ENCODE data around the gene RWDD2A. TPM values are rescaled to one million over a fixed set of nuclear protein-coding genes. Genes with fewer than 3 reads are reported as not detected.

The RWDD2A gene
- total RNA-seq, 4 donors from 2014 or later, result 1.8 to 4.8 (median 3.4) TPM

DNA sequence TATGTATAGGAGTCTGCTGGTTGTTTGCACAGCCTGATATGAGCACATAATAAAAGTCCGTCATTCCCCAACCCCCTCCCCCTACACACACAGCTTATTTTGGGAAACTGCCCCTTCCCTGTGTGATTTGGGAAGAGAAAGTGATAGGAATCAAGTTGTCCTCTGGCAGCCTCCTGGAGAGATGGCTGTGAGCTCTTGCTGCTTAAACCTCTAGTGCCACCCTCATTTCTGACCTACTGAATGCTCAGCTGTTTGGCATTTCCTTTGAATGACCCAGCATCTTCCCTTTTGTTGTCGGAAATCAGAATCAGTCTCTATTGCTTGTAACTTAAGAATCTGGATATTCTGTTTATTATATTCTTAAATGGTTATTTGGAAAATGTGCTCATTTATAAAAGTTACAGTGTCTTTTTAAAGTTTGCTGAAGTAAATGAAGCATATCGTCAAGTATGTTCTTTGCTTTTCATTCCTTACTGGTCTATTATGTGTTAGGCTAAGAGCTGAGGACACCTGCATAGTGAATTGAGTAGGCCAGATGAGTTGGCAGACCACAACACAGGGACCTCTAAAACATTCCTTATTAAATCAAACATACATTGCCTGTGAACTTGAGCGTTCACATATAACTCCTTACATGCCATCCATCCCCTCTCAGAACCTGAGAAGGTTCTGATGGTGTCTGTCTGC is 5.5 kb downstream of the RWDD2A start:
- no peak for ATAC-seq (ENCODE audit: low FRiP score)
- no peak for TF ChIP-seq CTCF (IDR thresholded peaks at IDR 0.05)
- DNase-seq (ENCODE audit: low spot score), result no peak

DNA sequence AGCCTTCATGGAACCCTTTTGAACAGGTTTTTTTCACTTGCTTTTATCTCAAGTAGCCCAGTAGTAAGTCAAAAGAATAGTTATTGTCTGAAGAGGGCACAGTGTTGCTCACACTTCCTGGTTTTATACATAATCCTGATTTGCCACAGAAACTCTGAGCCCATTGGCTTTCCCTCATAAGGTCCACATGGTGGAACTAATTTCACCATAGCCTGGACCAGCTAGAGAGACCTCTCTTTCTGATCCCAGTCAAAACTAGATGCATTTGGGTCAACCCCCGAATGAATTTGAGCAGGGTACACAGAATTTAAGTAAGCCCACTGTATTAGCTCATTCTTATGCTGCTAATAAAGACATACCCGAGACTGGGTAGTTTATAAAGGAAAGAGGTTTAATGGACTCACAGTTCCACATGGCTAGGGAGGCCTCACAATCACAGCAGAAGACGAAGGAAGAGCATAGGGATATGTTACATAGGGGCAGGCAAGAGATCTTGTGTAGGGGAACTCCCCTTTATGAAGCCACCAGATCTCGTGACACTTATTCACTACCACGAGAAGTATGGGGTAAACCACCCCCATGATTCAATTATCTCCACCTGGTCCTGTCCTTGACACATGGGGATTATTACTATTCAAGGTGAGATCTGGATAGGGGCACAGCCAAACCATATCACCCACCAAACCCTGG is 6.2 kb downstream of the RWDD2A start:
- DNase-seq (ENCODE audit: low spot score) (no peak), ATAC-seq (ENCODE audit: low FRiP score) (no peak)
- no peak for TF ChIP-seq CTCF (IDR thresholded peaks at IDR 0.05)

DNA sequence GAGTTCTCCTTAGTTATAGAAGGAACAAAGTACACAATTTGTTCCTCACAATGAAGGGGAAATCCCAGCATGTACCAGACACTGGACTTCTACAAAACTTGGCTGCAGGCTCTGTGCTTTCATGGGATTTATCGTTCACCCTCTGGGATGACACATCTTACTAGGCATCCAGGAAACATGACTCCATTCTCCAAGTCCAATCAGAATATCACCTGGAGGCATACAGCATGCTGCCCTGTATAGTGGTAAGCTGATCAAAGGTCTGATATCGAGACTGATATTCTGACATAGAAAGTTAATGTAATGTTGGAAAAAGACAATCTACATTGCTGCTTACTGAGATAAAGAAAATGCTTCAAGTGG is 6.7 kb downstream of the RWDD2A start:
- no peak for ATAC-seq (ENCODE audit: low FRiP score)
- TF ChIP-seq CTCF (IDR thresholded peaks at IDR 0.05), result no peak

DNA sequence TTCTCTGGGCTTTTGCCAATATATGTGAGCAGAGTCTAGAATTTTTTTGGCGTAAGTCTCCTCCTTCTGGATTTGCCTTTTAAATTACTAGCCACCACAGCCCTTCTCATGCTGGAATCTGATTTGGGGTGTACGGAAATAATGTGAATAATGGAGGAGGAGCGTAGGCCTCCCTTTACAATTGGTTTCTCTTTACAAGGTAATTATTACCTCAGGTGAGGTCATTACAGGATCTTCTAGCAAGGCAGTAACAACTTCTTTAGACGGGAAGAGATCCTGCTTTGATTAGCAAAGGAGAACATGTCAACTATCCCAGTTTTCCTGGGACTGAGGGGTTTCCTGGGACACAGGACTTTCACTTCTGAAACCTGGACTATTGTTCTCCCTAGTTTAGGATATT is 8.9 kb downstream of the RWDD2A start:
- DNase-seq (ENCODE audit: low spot score), result no peak
- no peak for TF ChIP-seq CTCF (IDR thresholded peaks at IDR 0.05)
- no peak for ATAC-seq (ENCODE audit: low FRiP score)

More for the DNA sequence above, 6.7 kb downstream of the RWDD2A start:
- no peak for DNase-seq (ENCODE audit: low spot score)

- ATAC-seq (ENCODE audit: low FRiP score) (peak; percentile 93), DNase-seq (ENCODE audit: low spot score) (no peak)
- peak in 1 of 3 donors; percentile 19 for TF ChIP-seq CTCF (IDR thresholded peaks at IDR 0.05)
These were observed 22.2 kb downstream of the RWDD2A start for GRCh38 chr6:83215131-83216047.

DNA sequence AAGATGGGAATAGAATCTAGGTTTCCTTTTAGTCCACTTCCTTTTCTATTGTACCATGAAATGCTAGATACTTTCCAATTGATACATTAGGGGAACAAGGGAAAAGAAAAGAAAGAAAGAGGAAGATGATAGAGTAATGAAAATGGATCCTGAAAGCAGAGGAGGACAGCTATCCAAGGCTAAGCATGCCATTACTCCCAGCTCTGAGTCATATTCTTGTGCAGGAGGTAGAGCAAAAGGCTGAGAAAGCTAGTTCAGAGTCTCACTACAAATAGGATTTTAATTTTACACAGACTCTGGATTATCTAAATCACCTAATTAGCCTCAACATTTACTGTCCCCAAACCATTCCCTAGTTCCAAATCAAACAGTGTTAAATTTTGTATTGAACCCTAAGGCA is 23.6 kb downstream of the RWDD2A start:
- ATAC-seq (ENCODE audit: low FRiP score), result no peak
- TF ChIP-seq CTCF (IDR thresholded peaks at IDR 0.05), result no peak
- no peak for DNase-seq (ENCODE audit: low spot score)
